KG1 (cell line): Measurements from ENCODE around the gene SMAD6.

Experiments
- DNase-seq: peaks from one replicate; lab custom pipeline; 2025; lab: John Stamatoyannopoulos, UW

The SMAD6 gene

DNA sequence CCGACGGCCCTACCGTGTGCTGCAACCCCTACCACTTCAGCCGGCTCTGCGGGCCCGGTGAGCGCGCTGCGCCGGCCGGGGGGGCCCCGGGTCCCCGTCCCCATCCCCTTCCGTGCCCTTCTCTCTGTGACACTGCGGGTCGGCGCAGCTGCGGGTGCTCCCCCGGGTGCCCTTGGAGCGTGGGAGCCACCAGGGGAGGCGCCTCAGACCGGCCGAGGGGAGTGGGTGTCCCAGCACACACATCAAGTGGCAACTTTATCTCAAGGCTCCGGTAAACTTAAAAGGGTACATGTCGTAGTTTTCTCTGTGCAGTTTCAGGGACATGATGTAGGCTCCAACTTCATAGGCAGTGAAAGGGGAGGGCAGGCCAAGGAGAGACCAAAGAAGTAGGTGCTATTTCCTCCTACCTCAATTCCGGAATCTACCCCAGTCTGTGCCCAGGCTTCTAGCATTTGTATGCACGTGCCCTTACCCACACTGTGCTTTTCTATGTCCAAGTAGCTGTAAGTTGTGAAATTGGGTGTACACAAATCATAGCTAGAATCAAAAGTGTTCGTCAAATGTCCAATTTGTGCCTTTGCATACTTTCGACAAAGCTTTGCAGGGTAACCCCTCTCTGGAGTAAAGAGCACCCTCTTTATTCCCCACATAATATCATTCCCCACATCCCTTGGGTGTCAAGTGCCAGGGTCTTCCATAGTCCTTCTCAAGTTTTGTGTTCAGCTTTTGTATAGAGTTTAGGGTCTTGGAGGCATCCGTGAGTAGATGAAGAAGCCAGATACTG, 2.2 kb downstream of the SMAD6 start:
- peak; percentile 35 for DNase-seq

DNA sequence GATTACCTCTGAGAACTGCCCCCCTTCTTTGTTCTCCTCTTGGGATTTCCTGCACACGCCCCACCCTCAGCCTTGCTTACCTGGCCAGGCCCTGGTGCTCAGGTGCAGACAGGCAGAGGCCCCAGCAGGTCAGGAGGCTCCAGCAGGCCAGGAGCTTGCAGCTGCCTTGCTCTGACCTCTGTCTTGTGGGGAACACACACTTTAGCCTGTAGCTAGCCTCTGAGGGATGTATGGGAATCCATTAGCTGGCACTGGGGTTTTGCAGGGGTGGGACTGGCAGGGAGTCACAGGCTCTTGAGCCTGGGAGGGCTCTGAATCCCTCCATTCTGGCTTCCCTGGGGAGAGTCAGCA, 2.7 kb downstream of the SMAD6 start:
- DNase-seq, result no peak

DNA sequence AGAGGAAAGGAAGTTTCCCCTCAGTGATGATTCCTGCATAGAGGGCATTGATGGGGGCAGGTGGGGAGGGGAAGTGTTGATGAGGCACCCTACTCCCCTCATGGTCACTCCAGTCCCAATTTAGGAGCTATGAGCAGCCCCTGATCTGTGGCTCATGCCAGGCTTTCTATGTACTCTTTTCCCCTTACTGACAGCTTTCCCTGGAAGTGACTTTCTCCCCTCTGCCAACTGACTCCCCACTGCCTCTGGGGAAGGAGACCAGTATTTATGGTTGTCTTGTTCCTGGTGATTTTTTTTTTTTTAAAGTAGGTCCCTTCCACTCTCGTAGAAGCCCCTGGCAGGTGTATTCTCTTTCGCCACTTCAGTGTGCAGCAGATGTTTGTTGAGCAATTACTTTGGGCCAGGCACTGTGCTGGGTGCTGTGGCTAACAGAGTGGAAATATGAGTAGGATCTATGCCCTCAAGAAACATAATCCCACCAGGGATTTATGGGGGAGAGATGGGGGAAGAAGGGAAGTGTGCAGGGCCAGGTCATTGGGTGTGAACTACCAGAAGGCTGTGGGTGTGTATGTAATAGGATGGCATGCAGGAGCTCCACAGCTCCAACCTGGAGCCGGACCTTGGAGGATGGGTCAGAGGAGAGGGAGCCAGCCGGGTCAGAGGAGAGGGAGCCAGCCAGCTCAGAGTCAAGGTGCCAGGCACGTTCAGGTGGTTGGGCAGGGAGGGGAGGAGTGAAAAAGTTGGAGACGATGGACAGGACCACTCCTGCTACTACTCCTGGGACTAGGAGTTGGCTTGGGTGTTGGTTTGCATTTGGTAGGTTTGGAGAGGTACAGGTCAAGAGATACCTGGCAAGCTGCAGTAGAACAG, 3.5 kb downstream of the SMAD6 start:
- DNase-seq, result no peak

DNA sequence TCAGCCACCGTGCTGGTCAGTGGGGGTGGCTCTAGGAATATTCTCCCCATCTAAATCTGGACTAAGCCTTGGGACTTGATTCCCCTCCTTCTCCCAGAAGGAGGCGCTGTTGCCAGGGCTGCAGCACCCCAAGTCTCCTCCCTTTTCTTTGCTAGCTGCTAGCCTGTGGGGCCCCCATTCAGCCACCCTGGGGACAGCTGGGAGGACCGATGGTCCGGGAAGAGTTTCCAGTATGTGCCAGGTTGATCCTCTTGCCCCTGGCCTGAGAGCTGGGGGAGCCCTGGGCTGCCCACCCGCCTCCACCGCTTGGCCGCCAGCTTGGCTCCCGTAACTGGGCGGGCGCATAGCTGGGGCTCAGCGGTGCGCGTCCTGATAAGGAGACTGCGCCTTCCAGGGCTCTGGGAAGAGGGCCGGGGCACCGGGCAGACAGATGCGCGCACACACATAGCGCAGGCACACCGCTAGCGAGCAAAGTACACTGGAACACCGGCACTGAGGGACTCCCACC, 4.2 kb downstream of the SMAD6 start:
- DNase-seq, result no peak

DNA sequence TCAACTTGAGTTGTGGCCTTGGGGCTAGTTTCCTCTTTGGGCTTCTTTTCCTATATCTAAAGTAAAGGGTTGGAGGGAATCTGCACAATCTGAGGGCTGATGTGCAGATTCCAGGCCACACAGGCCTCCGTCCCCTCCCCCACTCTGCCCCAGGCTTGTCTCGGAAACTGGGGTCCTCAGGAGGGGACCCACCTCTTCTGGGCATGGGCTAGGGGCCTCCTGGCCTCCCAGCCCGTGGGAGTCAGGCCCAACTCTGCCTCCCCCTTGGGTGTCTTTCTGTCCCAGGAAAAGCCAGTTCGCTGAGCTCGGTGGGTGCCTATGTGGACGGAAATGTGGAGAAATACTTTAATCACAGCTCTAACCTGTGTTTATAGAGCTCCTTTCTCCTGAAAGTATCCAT, 4.8 kb downstream of the SMAD6 start:
- no peak for DNase-seq

DNA sequence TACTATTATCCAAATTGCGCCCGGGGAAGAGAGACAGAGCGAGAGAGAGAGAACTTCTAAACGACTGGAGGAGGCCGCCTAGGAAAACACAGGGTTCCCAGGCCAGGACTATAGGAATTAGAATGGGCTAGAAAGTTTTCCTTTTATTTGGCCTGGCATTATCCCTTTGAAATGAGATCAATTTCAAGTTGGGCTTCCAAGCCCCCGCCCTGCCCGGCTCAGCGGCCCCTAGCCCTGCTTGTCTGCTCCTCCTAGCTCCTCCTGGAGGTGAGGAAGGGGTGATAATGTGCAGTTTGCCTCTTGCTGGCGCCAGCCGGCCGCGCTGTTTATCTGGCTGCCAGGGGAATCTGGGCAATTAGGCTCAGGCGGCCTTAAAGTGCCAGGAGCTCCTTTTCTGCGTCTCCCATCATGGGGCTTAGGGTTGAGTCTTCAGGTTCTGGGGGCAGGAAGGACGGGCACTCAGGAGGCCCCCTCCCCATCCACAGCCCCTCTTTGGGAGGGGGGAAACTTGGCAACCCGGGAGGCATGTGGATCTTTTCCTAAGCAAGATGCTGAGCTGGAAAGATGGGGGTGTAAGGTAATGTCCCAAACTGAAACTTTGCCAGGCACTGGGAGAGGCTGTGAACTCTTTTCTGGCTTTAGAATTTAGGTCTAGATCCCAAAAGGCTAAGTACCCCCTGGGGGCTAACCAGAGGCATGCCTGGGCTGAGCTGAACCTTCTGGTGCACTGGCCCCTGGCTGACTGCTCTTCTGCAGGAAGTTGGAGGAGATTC, 5.5 kb downstream of the SMAD6 start:
- DNase-seq, result no peak

DNA sequence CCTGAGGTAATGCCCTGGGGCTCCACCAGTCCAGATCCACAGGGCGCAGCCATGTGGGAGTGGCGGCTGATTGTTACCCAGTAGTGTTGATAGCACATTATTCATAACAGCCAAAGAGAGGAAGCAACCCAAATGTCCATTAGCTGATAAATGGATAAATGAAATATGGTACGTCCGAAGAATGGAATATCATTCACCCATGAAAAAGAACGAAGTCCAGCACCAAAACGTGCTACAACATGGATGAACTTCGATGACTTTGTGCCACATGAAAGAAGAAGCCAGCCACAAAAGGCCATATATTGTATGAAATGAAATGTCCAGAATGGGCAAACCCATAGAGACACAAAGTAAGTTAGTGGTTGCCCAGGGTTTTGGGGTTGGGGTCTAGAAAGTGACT, 6.4 kb downstream of the SMAD6 start:
- DNase-seq, result no peak

DNA sequence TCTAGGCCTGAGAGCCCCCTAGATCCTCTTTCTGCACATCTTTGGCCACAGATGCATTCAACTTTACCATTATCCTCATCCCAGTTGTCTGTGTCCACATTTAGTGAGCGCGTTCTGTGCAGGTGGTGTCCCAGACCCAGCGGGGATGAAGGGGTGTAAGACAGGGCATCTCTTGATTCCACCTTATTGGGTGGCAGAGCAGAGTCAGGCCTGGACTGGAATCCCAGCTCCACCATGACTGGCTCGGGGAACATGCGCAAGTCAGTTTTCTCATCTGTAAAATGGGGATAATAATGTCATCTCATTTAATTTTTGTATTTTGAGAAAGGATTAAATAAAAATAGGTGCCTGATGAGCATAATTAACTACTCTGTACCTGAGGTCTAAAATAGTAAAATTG, 7.8 kb downstream of the SMAD6 start:
- DNase-seq, result no peak

DNA sequence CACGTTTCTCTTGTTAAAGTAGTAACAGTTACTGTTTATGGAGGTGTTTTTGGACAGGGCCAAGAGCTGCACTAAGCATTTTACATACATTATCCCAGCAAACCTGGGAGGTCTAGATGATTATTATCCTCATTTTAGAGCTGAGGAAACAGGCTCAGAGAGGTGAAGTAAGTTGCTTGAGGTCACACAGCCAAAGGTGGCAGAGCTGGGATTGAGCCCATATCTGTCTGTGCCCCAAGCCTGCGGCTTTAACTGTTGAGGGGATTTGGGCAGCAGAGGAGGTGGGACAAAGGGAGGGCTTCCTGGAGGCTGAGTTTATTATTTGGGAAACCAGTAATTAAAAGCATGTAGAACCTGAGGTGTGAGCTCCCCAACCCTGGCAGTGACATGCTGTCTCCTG, 9.2 kb downstream of the SMAD6 start:
- DNase-seq, result no peak

DNA sequence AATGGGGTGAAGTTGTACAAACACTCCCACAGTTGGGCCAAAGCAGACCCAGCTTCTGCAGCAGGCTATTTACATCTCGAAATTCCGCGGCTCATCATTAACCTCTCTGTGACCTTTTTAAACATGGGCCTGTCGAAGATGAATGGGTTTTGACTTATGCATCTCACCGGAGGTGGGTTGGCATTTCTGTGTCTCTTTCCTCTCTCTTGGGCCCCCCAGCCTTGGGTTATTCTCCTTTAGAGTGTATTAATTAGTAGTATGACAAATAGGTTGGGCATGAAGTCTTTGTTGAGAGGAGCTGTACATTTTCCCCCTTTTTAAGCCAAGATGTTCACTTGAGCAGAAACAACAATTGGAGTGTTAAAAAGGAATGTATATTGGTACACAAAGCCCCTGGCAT, 9.8 kb downstream of the SMAD6 start:
- no peak for DNase-seq

DNA sequence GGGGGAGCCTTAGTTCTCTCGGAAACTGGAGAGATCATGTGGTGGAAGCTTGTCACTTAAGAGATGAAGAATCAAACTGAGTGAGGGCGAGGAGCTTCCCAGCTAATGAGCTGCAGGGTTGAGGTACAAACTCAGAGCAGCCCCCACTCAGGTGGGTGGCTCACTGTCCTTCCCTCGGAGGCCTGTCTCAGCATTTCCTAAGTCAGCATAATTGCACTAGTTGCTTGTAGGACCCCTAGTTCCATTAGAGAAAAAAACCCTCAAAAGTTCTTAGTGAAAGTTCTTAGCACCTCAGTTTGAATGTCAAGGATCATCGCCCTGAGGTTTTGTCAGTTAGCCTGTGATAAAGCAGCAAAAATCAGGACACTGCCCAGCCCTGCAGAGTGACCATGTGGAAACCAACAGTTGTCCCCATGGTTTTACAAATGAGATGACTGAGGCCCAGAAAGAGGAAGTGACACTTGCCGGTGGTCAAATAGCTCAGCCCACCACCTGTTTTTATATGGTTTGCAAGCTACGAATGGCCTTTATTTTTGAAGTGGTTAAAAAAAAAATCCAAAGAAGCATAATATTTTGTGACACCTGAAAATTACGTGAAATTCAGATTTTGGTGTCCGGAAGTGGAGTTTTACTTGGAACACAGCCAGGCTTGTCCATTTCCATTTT, 11.9 kb downstream of the SMAD6 start:
- no peak for DNase-seq

DNA sequence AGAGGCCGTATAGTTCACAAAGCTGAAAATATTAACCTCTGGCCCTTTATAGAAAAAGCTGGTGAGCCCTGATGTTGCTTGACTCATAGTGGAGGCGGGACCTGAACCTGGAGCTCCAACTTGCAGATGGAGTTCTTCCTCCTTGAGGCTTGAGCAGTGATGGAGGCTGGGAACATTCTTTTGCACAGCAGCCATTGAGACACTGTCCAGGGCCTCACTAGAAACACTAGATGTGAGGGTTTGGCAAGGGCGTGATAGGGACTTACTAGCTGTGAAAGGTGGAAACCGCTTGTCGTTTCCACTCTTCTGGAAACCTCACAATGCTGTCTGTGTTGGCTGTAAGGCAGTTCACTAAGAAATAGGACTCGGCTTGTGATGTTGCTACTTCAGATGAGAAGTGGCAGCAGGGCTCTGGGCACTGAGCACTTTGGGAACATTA, 12.5 kb downstream of the SMAD6 start:
- DNase-seq, result no peak

DNA sequence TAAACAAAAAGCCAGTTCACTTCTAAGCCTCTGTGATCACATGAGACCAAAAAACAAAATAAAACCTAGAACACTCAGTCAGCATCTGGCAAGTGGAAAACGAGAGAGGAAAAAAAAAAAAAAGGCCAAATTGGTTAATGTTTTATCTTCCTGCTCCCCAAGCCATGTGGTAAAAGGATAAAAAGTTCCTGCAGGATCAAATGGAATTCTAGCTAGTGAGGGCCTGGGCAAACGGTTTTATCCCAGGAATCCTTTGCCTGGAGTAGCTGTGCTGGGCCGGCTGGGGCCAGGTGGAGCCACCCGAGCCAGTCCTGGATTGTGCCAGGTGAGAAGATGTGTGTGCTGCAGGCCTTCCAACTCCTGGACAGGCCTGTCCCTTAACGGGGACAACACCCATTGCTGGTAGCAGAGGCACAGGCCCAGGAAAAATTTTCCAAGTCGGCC, 13.2 kb downstream of the SMAD6 start:
- DNase-seq, result no peak

DNA sequence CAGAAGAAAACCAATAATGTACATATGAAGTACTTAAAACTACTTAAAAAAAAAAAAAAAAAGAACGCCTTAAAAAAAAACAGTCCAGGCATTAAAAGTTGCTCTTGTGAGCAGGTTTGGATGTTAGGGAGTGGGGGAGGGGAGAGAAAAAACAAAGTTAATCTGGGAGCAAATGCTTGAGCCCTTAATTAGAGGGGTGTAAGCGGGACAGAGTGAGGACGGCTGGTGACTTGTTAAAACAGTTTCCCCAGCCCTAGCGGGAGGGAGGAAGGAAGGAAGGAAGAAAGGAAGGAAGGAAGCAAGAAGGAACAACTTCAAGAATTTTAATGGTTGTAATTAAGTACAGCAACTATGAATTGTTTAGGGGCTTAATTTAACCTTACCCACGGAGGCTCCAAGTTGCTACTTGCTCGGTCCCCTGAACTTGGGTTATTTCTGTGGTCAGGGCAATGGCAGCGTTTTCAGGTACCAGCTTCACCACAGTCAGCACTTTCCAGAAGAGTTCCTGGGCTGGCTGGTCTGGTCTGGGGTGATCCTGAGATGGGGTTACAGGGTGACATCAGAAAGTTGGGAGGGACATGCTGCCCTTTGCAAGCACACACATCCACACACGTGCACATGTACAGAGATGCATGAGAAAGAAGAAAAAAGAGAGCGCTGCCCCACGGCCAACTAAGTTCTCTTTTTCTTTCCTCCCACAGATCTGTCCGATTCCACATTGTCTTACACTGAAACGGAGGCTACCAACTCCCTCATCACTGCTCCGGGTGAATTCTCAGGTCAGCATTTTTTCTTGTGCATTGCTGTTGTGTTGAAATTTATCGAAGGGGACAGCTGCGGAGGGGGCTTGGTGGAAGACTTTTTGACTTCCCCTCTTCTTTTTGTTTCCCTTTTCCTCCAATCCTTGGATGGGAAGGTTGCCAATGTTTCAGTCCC, 14.0 kb downstream of the SMAD6 start:
- DNase-seq, result no peak

DNA sequence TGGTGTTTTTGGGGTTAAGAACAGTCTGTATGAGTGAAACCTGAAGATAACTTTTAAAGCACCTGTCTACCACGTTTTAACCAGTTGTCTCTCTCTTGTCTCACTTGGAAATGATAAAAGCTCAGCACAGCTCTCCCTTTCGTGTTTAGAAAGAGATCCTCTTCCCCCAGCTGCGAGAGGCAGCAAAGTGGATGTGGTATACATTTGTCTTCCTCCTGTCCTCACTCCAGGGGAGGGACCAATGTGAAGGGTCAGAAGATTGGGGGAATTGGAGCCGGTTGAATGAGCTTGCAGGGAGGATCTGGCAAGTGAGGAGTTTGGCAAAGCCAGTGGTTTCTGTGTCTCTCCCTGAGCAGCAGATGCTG, 14.6 kb downstream of the SMAD6 start:
- DNase-seq, result no peak

DNA sequence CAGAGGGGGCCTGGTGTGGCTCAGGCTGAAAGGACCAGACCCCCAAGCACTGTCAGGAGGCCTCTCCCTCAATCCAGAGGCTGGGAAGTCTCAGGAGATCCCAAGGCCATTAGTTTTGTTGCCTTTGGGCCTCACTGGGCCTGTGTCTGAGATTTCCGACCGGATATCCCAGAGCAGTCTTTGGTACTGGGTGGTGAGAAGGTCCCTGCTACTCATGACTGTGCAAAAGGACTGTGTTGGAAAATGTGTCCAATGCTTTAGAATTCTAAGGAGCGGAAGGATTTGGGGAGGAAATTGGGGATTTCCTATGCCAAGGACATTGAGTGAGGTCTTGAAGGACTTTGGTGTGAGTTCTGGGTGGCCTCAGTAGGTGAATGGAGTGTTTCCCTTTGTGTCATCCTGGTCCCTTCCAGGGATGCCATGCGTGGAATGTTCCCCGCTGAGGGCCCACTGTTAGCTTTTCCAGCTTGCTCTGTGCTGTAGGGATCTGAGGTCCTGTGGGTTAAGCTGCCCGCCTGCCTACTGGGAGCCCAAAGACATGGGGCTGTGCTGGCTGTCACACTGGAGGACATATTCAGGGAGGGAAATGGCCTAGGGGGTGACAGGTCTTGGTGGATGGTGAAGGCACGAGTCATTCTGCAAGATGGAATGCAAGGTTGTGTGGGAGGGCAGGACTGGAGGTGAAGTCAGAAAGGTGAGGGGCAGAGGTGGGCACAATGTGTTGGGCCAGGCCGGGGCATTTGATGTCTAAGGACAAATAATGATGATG, 16.4 kb downstream of the SMAD6 start:
- no peak for DNase-seq

DNA sequence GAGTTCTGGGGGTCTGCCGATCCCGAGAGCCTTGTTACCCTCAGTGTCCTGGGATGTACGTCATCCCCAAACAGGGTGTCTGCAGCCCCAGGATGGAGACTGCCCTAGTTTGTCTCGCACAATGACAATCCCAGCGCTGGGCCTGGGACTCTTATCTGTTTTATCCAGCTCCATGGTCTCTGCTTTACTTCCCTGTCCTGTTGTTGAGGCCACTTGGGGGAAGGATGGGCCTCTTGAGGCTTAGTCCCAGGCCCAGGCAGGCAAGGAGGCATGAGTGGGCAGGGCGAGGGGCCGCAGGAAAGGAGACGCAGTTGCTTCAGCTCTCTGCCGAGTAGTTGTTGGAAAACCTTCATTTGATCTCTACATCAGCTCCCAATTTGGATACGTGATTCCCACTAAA, 17.4 kb downstream of the SMAD6 start:
- DNase-seq, result no peak

DNA sequence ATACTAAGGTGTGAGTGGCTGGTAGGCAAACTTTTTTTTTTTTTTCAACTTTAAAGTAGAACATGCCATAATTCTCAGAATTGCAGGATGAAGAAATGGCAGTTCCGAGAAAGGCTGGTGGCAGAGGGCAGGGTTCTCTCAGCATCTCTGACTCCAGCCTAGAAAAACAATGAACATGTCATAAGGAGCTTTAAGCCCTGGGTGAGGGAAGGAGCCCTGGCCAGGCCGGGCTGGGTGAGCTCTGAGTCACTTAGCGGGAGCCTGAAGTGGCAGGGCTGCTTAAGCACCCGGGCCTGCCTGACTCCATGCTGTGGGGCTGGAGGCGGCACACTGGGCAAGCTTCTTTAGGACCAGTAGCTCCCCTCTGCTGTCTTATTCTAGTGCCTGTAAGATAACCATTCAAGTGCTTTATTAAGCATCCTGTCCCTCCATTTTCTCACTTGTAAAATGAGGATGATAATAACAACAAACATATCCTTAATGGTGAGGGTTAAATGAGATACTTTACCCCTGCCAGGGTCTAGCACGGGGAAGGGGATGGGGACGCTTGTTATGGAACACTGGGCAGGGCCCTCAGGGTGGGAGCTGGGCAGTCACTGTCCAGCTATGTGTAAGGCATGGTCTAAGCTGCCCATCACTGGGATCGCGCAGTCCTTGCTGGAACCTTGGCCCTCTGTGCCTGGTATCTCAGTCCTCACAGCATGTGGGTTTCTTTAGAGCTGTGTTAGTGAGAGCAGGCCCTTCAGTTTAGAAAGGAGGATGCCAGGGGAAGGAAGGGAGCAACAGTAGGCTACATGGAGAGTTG, 18.4 kb downstream of the SMAD6 start:
- DNase-seq, result no peak

DNA sequence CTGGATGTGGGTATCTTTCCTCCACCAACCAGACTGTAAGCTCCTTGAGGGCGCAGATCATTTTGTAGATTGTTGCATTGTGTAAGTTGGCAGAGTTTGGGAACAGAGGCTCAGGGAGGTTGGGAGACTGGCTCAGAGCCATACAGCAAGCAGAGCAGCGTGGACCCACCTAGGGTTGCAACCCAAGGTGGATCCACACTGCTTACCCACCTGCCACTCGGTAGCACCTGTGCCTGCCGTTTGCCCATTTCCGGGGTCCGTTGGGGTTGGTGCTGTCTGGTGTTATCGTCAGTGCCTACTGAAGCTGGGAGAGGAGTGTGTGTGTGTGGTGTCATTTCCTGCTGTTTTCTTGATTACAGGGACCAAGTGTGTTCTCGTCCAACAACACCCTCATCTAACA, 19.0 kb downstream of the SMAD6 start:
- DNase-seq, result no peak
